Lower leg skin (tissue), 3 donors: ENCODE data around the gene LRRC75A.

Source experiments
- POLR2A ChIP-seq, 2 donors: fragments of 450-650 bp; IDR thresholded peaks; one replicate each; pipeline ENCODE4 v1.6.1; 2016 to 2017; ENCODE audit warnings: antibody characterized with exemption in 2 of 2, mild to moderate bottlenecking in 1 of 2, moderate library complexity in 1 of 2
- TF ChIP-seq, protein P1 (sequence below), 3 donors: fragments of 450-650 bp; IDR thresholded peaks; one replicate each; pipeline ENCODE4 v1.5.1; 2016; ENCODE audit warnings: antibody characterized with exemption in 3 of 3, mild to moderate bottlenecking in 3 of 3, moderate library complexity in 2 of 3

DNA sequence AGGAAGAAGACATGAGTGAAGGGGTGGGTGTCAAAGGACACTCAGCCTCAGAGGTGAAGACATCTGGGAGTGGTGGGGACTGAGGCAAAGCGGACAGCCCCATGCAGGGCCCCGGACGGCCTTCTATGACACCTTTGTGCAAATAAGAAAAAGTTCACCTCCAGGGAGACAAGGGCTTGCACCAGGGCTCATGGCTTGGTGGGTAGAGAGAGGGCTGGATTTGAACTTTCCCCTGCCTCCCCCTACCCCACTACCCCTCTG, 30.5 kb downstream of the LRRC75A start:
- TF ChIP-seq, protein P1, sequence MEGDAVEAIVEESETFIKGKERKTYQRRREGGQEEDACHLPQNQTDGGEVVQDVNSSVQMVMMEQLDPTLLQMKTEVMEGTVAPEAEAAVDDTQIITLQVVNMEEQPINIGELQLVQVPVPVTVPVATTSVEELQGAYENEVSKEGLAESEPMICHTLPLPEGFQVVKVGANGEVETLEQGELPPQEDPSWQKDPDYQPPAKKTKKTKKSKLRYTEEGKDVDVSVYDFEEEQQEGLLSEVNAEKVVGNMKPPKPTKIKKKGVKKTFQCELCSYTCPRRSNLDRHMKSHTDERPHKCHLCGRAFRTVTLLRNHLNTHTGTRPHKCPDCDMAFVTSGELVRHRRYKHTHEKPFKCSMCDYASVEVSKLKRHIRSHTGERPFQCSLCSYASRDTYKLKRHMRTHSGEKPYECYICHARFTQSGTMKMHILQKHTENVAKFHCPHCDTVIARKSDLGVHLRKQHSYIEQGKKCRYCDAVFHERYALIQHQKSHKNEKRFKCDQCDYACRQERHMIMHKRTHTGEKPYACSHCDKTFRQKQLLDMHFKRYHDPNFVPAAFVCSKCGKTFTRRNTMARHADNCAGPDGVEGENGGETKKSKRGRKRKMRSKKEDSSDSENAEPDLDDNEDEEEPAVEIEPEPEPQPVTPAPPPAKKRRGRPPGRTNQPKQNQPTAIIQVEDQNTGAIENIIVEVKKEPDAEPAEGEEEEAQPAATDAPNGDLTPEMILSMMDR (IDR thresholded peaks at IDR 0.05): no peak
- no peak for TF ChIP-seq POLR2A (IDR thresholded peaks at IDR 0.05)
